ENCODE data around the gene LRRC8A. TPM values are rescaled to one million over a fixed set of nuclear protein-coding genes. Genes with fewer than 3 reads are reported as not detected.
A peak's percentile ranks its signal among the peaks of the same experiment; 100 is the strongest.
"Not testable (repeated sequence)": the region's sequence is repeated elsewhere in the genome, so short reads cannot be mapped to it uniquely, and the experiment has no call there.

LRRC8A gene
- total RNA-seq, 1 donor from 2014 or later = 104 TPM

DNA sequence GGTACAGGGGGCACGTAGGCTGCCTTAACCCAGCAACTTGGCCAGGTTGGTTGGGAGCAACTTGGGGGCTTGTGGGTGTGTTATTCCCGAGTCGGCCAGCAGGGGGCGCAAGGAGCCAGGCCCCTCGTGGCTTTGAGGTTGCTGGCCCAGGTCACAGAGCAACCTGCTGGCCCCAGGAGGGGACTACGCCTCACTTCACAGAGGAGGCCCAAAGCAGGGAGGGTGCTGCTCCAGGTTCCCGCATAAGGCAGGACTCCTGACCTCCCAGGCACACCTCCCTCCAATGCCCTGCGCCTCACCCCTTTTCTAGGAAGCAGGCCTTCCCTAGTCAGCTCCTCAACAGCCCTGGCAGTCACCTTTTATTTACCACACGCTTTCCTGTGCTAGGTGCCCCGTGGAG is 18.3 kb upstream of the LRRC8A start:
- DNase-seq (ENCODE audit: low read depth, low spot score) = no peak

DNA sequence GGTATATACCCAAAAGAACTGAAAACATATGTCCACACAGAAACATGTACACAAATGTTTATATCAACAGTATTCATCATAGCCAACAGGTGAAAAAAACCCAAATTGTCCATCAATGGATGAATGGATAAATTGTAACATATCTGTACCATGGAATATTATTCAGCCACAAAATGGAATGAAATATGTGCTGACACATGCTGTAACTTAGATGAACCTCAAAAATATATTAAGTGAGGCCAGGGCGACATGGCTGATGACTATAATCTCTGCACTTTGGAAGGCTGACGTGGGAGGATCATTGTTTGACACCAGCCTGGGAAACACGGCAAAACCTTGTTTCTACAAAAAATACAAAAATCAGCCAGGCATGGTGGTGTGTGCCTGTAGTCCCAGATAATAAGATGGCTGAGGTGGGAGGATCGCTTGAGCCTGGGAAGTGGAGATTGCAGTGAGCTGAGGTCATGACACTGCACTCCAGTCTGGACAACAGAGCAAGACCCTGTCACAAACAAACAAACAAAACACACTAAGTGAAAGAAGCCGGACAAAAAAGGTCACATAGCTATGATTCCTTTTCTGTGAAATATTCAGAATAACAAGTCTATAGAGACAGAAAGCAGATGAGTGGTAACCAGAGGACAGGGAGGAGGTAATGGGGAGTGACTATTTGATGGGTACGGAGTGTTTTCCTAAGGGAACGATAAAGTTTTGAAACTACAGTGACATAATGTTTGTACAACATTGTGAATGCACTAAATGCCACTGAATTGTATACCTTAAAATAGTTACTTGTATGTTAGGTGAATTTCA is 11.6 kb upstream of the LRRC8A start:
- DNase-seq (ENCODE audit: low read depth, low spot score) = no peak

DNA sequence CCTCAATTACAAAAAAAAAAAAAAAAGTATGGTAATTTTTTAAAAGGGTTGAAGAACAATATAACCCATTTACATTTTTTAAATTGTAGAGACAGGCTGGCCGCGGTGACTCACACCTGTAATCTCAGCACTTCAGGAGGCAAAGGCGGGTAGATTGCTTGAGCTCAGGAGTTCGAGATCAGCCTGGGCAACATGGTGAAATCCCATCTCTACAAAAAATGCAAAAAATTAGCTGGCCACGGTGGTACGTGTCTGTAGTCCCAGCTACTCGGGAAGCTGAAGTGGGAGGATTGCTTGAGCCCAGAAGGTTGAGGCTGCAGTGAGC is 11.0 kb upstream of the LRRC8A start:
- DNase-seq (ENCODE audit: low read depth, low spot score) = not testable (repeated sequence)

DNA sequence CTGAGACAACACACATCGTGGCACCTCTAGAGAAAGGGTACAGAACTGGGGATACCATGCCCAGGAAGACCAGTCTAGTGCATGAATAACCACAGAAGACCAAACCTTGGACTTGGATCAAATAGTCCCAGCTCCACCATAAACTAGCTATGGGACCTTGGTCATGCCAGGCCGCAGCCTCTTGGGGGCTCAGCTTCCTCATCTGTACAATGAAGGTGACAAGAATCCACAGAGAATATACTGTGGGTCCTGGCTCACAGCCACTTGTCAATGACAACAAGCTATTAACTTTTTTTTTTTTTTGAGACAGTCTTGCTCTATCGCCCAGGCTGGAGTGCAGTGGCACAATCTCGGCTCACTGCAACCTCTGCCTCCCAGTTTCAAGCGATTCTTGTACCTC is 4.1 kb upstream of the LRRC8A start:
- no peak for DNase-seq (ENCODE audit: low read depth, low spot score)

DNA sequence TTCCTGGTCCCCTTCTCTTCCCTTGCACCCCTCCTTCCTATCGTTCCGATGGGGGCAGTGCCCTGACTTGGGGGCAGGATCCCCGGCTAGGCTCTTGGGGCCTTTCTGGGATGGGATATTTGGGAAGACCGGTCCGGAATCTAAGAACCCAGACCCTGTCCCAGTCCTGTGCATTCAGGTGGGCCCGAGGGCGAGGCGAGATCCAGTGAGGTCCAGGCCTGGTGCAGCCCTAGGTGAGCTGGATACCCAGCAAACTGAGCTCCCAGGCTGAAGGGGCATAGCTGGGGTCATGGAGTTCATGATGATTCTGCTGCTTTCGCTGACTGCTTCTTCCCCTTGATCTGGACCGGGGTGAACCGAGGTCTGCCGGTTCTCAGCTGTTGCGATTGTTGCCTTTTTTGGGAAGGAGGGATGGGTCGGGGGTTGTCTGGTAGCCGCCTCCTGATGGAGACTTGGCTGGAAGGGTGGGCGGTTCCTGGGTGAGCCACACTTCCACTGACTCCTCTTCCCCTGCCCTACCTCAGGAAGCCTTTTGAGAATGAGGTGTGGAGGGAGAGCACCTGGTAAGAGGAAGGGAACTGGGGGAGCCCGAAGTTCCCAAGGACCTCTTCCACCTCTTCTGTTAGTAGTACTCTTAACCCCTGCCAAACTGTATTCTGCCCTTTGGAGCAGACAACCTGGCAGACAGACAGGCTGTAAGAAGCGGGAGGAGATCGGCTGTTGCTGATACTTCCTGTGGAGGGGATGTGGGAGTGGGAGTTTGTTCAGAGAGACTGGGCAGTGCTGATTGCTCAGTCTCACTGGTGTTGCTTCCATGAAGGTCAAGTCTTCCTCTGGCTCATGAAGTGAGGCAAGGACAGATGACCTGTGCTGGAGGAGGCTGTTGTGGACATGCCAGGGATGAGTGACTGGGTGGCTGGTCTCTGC is 1.0 kb downstream of the LRRC8A start:
- no peak for DNase-seq (ENCODE audit: low read depth, low spot score)

DNA sequence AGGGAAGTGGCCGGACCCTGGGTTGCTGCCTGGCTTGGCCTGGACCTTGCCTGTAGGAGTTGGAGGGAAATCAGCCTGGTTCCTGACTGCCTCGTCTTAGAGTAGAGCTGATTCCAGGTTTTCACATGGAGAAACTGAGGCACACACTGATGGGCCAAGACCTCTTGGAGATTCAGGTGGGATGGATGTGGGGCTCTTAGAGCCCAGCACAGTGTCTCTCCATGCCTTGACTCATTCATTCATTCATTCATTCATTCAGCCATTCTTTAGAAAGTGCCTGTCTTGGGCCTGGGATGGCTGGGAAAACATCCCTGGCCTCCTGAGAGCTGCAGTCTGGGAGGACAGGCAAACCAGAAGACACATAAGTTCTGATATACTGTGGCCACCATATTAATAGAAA is 2.2 kb downstream of the LRRC8A start:
- DNase-seq (ENCODE audit: low read depth, low spot score) = no peak

DNA sequence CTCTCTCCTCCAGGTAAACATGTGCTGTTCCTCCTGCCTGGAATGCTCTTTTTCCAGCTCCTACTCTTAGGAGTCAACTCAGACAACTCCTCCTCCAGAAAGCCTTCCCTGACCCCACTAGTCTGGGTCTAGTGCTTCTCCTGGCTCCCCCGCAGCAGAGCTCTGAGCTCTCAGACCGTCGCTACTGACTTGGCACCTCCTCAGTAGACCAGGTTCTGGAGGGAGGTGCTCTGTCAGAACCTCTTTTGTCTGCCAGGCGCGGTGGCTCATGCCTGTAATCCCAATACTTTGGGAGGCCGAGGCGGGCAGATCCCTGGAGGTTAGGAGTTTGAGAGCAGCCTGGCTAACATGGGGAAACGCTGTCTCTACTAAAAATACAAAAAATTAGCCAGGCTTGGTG is 3.4 kb downstream of the LRRC8A start:
- no peak for DNase-seq (ENCODE audit: low read depth, low spot score)

DNA sequence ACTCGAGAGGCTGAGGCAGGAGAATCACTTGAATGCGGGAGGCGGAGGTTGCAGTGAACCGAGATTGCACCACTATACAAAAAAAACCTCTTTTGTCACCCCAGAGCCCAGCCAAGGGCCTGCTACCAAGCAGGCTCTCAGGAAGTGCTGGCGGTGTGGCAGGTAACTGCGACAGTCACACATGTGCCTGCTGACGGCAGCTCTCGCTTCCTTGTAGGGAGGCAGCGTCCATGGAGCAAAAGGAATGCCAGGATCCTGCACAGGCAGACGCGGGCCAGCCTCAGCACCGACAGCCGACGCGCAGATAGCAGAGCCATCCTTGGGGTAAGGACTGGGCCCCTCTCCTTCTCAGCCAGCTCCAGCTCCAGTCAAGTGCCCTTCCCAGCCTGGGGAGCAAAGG is 3.9 kb downstream of the LRRC8A start:
- no peak for DNase-seq (ENCODE audit: low read depth, low spot score)

DNA sequence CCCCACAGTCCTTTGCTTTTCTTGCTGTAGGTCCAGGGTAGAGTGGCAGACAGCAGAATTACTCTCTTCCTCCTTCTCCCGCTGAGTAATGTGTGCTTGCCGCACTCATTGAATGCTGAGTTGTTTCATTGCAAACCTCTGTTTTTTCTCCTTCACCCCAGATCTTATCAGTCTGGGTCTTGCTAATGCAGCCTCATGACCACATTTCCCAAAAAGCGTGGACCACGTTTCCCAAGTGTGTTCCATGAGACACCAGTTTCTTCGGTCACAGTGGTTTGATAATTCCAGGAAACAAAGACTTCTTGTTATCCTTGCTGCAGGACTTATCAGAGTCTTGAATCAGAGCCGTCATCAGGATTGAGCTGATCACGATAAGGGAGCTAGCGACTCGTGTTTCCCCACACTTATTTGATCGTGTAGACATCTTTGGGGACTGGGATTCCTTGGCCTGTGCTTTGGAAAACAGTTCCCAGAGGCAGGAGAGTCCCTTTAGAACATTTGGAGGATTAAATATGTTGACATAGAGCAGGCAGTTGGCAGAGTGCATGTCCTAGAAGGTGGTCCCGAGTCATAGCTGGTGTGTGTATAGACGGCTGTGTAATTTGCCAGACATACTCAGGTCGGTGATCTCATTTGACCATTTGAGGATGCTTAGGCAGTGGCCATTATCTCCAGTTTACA is 4.4 kb downstream of the LRRC8A start:
- DNase-seq (ENCODE audit: low read depth, low spot score) = no peak

DNA sequence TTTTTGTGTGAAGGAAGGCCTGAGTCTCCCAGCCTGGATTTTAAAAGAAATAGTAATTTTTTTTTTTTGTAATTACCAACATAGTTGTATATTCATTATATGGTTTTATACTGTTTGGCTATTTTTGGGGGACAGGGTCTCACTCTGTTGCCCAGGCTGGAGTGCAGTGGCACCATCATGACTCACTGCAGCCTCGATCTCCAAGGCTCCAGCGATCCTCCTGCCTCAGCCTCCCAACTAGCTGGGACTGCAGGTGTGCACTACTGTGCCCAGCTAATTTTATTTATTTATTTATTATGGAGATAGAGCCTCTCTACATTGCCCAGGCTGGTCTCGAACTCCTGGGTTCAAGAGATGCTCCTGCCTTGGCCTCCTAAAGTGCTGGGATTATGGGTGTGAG is 5.1 kb downstream of the LRRC8A start:
- no peak for DNase-seq (ENCODE audit: low read depth, low spot score)

DNA sequence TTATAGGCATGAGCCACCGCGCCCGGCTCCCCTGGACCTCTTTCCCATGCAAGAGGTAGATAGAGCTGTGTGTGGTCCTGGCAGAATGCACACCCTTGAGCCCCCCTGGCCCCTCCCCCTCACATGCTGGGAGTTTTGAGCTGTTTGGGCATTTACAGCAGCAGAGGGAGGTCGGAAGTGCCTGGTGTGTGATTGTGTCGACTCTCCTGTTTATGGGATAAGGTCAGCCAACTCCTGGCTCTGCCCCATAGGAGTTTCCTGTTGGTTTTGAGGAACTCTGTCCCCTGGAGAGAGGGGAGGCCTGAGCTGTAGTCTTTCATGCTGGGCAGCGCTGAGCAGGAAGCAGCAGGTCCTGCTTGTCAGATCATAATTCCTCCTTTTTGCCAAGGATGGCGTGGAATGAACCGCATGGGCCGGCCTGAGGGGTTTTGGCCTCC is 6.0 kb downstream of the LRRC8A start:
- DNase-seq (ENCODE audit: low read depth, low spot score) = peak; percentile 57

DNA sequence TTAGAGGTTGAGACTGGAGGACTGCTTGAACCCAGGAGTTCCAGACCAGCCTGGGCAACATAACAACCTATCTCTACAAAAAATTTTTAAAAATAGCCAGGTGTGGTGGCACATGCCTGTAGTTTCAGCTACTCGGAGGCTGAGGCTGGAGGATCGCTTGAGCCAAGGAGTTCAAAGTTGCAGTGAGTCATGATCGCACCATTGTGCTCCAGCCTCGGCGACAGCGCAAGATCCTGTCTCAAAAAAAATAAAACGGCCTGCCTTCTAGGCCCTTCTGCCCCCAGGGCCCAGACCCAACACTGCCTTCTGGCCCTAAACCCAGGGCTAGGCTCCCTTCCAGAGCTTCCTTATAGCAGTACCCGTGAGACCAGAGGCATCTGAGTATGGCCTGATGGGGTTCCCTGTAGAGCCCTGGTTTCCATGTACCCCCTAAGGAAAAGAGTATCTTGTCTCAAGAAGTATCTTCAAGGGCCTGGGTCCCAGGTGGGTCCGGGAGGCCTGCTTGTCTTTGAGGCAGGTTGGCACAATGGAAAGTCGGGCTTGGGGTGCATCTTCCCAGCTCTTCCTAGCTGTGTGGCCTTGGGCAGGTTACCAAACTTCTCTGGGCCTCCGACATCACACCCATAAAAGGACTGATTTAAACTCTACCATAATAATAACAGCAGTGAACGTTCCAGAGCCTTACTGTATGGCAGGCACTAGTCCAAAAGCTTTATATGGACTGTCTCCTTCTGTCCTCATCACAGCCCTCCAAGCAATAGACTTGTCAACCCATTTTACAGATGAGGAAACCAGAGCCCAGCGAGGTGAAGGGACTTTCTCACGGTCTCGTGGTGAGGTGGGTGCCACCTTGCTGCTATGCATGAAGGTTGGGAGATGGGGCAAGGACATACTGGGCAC is 9.6 kb downstream of the LRRC8A start:
- DNase-seq (ENCODE audit: low read depth, low spot score) = no peak

DNA sequence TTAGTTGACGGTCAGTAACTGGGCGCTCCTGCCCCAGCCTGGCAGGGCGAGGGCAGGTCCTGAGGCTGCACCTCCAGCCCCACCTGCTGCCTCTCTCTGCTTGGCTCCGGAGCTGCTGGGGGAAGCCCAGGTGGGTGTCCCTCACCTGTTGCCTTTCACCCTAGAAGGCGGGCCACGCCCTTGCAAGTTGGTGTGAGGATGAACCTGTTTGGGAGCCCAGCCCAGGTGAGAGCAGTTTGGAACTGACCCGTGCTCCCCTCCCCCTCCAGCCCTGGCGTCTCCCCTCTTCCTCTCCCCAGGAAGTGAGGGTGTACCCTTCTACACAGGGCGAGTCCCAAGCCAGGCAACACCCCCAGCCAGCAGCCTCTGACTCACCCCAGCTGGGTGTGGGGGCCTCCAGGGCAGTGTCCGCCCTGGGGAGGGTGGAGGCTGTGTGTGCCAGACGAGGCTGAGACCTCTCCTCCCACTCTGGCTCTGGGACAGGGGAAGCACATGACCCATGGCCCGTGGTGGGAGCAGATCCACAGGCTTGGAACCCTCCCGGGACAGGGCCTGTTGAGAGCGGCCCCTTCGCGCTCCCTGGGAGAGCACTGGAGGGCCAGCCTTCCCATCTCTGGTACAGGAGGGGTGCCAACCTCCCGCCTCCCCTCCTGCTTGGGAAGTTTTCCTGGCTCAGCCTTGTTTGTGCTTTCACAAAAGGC is 10.4 kb downstream of the LRRC8A start:
- DNase-seq (ENCODE audit: low read depth, low spot score) = peak; percentile 56

DNA sequence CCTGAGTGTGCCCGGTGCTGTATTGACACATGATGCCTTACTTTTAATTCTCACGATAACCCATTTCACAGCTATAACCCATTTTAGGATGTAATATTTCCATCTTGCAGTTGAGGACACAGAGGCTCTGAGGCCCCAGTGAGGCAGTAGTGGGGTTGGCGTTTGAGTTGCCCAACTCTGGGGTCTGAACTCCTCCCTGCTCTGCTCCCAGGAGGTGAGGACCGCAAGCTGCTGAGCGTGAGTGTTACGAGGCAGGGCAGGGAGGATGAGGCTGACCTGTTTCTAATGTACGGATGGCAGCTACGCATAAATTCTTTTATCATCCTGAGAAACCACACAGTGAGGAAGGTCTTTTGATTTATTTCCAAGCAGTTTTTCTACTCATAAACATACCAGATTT is 11.4 kb downstream of the LRRC8A start:
- no peak for DNase-seq (ENCODE audit: low read depth, low spot score)

DNA sequence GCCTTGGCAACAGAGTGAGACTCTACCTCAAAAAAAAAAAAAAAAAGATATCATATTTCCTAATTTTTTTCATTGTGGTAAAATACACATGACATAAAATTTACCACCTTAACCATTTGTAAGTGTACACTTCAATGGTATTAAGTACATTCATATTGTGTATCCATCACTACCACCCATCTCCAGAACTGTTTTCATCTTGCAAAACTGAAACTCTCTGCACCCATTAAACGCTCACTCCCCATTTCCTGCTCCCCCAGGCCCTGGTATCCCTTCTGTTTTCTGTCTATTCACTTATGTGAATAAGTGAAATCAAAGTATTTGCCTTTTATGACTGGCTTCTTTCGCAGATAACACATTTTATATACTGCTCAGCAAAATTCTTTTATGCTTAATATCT is 12.8 kb downstream of the LRRC8A start:
- DNase-seq (ENCODE audit: low read depth, low spot score) = no peak

DNA sequence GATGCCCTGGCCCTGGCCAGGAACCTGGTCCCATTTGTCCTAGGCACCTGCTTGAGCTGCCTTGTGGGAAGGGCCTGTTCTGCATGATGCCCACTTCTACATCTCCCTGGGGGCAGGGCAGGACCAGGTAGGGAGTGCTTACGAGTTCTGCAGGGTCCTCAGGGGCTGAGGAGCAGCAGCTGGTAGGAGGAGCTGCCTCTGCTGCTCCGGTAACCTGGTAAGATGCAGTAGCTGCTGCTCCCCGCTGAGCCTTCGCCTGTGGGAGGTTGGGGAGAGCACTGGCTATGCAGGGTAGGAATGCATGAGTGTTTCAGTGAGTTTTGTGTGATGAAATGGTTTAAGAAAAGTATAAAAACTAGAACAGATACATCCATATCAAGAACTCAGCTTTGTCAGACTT is 13.6 kb downstream of the LRRC8A start:
- no peak for DNase-seq (ENCODE audit: low read depth, low spot score)

DNA sequence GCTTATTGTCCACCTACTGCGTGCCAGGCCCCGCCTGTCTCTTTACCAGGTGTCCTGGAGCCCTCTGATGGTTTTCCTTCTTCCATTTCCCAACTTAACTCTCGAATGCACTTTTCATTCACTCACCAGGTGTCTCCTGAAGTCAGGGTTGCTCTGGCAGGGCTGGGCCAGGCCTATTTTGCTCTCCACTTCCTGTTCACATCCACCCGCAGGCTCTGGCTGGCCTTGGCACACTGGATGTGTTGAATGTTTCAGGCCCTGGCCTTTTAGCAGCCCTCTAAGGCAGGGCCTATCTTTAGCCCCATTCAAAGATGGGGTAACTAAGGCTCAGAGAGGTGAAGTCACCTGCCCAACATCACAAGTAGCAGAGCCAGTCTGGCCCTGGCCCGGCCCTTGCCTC is 16.4 kb downstream of the LRRC8A start:
- DNase-seq (ENCODE audit: low read depth, low spot score) = no peak

DNA sequence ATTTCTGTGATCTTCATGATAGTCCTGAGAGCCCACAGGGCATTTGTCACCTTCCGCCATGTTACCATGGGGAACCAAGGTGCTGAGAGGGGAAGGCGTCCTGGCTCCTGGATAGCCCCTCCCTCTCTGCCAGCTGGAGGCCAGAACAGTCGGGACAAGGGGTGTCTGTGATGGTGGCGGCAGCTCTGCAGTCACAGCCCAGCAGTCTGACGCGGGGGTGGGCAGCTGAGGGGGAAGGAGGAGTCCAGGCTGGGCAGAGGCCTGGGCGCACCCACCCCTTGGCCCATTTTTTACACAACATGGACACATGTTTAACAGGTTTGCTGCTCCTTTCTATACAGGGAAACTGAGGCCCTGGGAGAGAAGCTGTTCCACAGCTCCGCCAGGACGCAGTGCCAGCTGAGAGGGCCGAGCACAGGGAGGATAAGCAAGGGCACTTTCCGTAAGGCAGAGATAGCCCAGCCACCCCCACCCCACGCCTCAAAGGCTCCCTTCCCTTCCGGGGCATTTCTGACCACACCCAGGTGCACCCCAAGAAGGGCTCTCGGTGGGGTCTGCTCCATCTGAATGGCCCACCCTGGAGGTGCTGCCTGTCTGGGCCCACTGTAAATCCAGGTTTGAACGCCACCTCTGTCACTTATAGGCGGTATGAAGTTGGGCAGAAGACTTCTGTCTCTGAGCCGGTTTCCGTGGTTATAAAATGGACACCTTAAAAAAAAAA is 17.1 kb downstream of the LRRC8A start:
- no peak for DNase-seq (ENCODE audit: low read depth, low spot score)

DNA sequence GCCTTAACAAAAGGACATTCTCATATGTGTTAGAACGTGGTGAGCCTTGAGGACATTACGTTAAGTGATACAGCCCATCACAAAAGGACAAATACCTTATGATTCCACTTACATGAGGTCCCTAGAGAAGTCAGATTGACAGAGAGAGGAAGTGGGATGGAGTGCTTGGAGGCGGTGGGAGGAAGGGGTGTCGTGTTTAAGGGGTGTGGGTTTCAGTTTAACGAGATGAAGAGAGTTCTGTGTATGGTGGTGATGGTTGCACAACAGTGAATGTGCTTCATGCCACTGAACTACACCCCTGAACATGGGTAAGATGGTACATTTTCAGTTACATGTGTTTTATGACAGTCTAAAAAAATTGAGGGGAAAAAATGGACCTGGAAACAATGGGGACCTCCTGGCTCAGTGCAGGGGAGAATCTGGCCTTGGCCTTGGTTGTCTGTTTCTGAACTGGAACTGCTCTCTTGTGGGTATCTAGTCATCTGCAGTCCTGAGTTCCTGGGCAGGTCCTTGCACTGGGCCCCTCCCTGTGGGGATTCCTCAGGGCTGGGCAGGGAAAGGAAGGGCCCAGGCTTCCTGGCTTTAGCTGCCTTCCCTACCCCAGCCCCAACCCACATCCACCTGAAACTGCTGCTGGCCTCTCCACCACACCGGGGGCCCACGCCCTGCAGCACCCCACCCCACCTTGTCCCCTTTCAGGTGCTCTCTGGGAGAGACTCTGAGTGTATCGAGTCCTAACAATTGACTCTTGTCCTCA is 17.8 kb downstream of the LRRC8A start:
- DNase-seq (ENCODE audit: low read depth, low spot score) = no peak
